SK-N-SH (cell line): ENCODE results near the gene ZNF791.

Source experiments
- CTCF ChIP-seq: fragments of 200-600 bp; sonication (generic); IDR thresholded peaks from 2 replicates; pipeline ENCODE4 v1.6.1; 2017; ENCODE audit warnings: antibody characterized with exemption, mild to moderate bottlenecking, moderate library complexity
- IRF3 ChIP-seq: fragments of 150-350 bp; IDR thresholded peaks from 2 replicates; pipeline ENCODE4 v1.6.1; 2016; ENCODE audit warnings: mild to moderate bottlenecking, low read depth, low read length
- RAD21 ChIP-seq: IDR thresholded peaks from 2 replicates; pipeline ENCODE4 v1.6.1; 2012; ENCODE audit warnings: mild to moderate bottlenecking, low read length
- YY1 ChIP-seq: IDR thresholded peaks from 2 replicates; pipeline ENCODE4 v1.4.0; 2012; ENCODE audit warnings: low read depth, mild to moderate bottlenecking

GRCh38 chr19:12629215-12629614 is 18.5 kb downstream of the ZNF791 start:
- TF ChIP-seq YY1, result no peak
- TF ChIP-seq CTCF, result no peak
- TF ChIP-seq RAD21, result no peak
- TF ChIP-seq IRF3, result no peak
